Measurements from ENCODE around the gene TBL1X. TPM values are rescaled to one million over a fixed set of nuclear protein-coding genes. Genes with fewer than 3 reads are reported as not detected.

The TBL1X gene
- polyA plus RNA-seq, 3 donors = 12.5 to 19.5 (median 13.8) TPM

GRCh38 chrX:9604111-9604907 is 139.5 kb downstream of the TBL1X start:
- no peak for DNase-seq
- no peaks in the 10 kb centered on the region for H3K79me2 ChIP-seq (ENCODE audit: insufficient read depth, low read length)
- no peak overlapping the region for H3K27ac ChIP-seq (ENCODE audit: low read depth in 1 of 2, low read length in 2 of 2)
- no peaks in the 10 kb centered on the region for H3K27me3 ChIP-seq (ENCODE audit: control insufficient read depth in 2 of 2, insufficient read depth in 2 of 2, low read length in 2 of 2)
- peaks cover 0 to 7% of the 10 kb centered on the region in 2 donors for H3K36me3 ChIP-seq (replicated peaks in 1 of 2; ENCODE audit: control insufficient read depth in 1 of 2, insufficient read depth in 2 of 2, low read length in 2 of 2)
- H3K4me3 ChIP-seq (replicated peaks in 1 of 3; ENCODE audit: low read depth in 2 of 3, low read length in 3 of 3) = no peak overlapping the region
- no peaks in the 10 kb centered on the region for H3K9me3 ChIP-seq (replicated peaks in 1 of 2; ENCODE audit: control insufficient read depth in 1 of 2, insufficient read depth in 1 of 2, low read length in 2 of 2)
- H3K4me2 ChIP-seq (replicated peaks; ENCODE audit: extremely low read depth, low read length, poor library complexity, severe bottlenecking) = no peak overlapping the region
- Mint-ChIP-seq H3K27ac (no peak overlapping the region), H3K27me3 (ENCODE audit: low read depth in 3 of 3) (peaks cover 0 to 8% (median 3%) of the 10 kb centered on the region in 3 donors), H3K36me3 (peaks cover 6 to 13% of the 10 kb centered on the region in 2 donors), H3K9me3 (peaks cover 0 to 4% (median 0%) of the 10 kb centered on the region in 7 donors), H3K4me3 (no peak overlapping the region), H3K4me1 (peaks cover 3% of the 10 kb centered on the region)
- TF ChIP-seq CTCF (IDR thresholded peaks at IDR 0.05) = no peak
- no peak overlapping the region for H2AFZ ChIP-seq (ENCODE audit: insufficient read depth, low read depth, low read length, poor library complexity, severe bottlenecking)
- intact Hi-C loops (cut with micrococcal nuclease) = no loop called here
- H3K4me1 ChIP-seq (ENCODE audit: control insufficient read depth in 1 of 2, insufficient read depth in 2 of 2, low read length in 2 of 2) = no peaks in the 10 kb centered on the region
- peaks cover 98% of the 10 kb centered on the region for H4K20me1 ChIP-seq (ENCODE audit: insufficient read depth, low read length)
- WGBS (ENCODE audit: insufficient coverage) = no CpG with 5 or more reads among the region's 17 CpGs
- H3K9ac ChIP-seq (ENCODE audit: insufficient read depth, low read length, poor library complexity, severe bottlenecking) = no peak overlapping the region

GRCh38 chrX:9604908-9605306 is 140.0 kb downstream of the TBL1X start:
- no peak overlapping the region for H3K4me2 ChIP-seq (replicated peaks; ENCODE audit: extremely low read depth, low read length, poor library complexity, severe bottlenecking)
- peaks cover 6 to 13% of the 10 kb centered on the region in 2 donors for H3K36me3 Mint-ChIP-seq
- H3K4me3 ChIP-seq (replicated peaks in 1 of 3; ENCODE audit: low read depth in 2 of 3, low read length in 3 of 3) = no peak overlapping the region
- H3K4me1 Mint-ChIP-seq = peaks cover 3% of the 10 kb centered on the region
- peaks cover 0 to 8% (median 3%) of the 10 kb centered on the region in 3 donors for H3K27me3 Mint-ChIP-seq (ENCODE audit: low read depth in 3 of 3)
- H3K27ac ChIP-seq (ENCODE audit: low read depth in 1 of 2, low read length in 2 of 2) = no peak overlapping the region
- WGBS (ENCODE audit: insufficient coverage) = 90% methylated on average over 2 of the region's 8 CpGs
- no peaks in the 10 kb centered on the region for H3K4me1 ChIP-seq (ENCODE audit: control insufficient read depth in 1 of 2, insufficient read depth in 2 of 2, low read length in 2 of 2)
- DNase-seq = no peak
- H3K79me2 ChIP-seq (ENCODE audit: insufficient read depth, low read length) = no peaks in the 10 kb centered on the region
- H4K20me1 ChIP-seq (ENCODE audit: insufficient read depth, low read length) = peaks cover 98% of the 10 kb centered on the region
- intact Hi-C loops (cut with micrococcal nuclease) = no loop called here
- H3K9me3 Mint-ChIP-seq = peaks cover 0 to 4% (median 0%) of the 10 kb centered on the region in 7 donors
- no peak overlapping the region for H3K9ac ChIP-seq (ENCODE audit: insufficient read depth, low read length, poor library complexity, severe bottlenecking)
- H3K9me3 ChIP-seq (replicated peaks in 1 of 2; ENCODE audit: control insufficient read depth in 1 of 2, insufficient read depth in 1 of 2, low read length in 2 of 2) = no peaks in the 10 kb centered on the region
- no peak overlapping the region for H2AFZ ChIP-seq (ENCODE audit: insufficient read depth, low read depth, low read length, poor library complexity, severe bottlenecking)
- no peak overlapping the region for H3K27ac Mint-ChIP-seq
- H3K27me3 ChIP-seq (ENCODE audit: control insufficient read depth in 2 of 2, insufficient read depth in 2 of 2, low read length in 2 of 2) = no peaks in the 10 kb centered on the region
- no peak for TF ChIP-seq CTCF (IDR thresholded peaks at IDR 0.05)
- H3K4me3 Mint-ChIP-seq = no peak overlapping the region
- peaks cover 0 to 7% of the 10 kb centered on the region in 2 donors for H3K36me3 ChIP-seq (replicated peaks in 1 of 2; ENCODE audit: control insufficient read depth in 1 of 2, insufficient read depth in 2 of 2, low read length in 2 of 2)
